ENCODE measurements around the gene CLDN11. TPM values are rescaled to one million over a fixed set of nuclear protein-coding genes. Genes with fewer than 3 reads are reported as not detected.

The CLDN11 gene
- total RNA-seq, 2 experiments from 2014 or later, result 0.32 to 0.34 TPM

- Histone ChIP-seq H3K9me2 (ENCODE audit: insufficient read depth, low read length) (no peaks in the 10 kb centered on the region), H3K79me2 (ENCODE audit: insufficient read depth, low read depth, low read length) (no peaks in the 10 kb centered on the region), H3K36me3 (ENCODE audit: insufficient read depth, low read length) (no peaks in the 10 kb centered on the region), H4K20me1 (ENCODE audit: insufficient read depth, low read length) (no peaks in the 10 kb centered on the region), H3K4me3 (ENCODE audit: low read depth, low read length, poor library complexity, severe bottlenecking) (no peak overlapping the region), H3K27ac (ENCODE audit: low read depth, low read length, poor library complexity, severe bottlenecking) (no peak overlapping the region), H3K4me1 (ENCODE audit: insufficient read depth, low read length, poor library complexity, severe bottlenecking) (no peaks in the 10 kb centered on the region), H3K9me3 (ENCODE audit: low read length) (no peaks in the 10 kb centered on the region), H2AFZ (ENCODE audit: low read length) (no peak overlapping the region), H3K4me2 (ENCODE audit: low read length) (no peak overlapping the region)
- no TSS peak for BruUV-seq (replicated peaks)
- POLR2A ChIA-PET, result interaction anchor here (0.7 kb wide), 1 partner anchor 181 kb away, joined by 4 read pairs; no protein-coding TSS in a partner anchor
- DNase-seq (ENCODE audit: low spot score), result no peak
- CTCF ChIA-PET (ENCODE audit: unreplicated experiment), result no interaction called here
- intact Hi-C loops (cut with micrococcal nuclease; ENCODE audit: unreplicated experiment), result no loop called here
- TF ChIP-seq EZH2phosphoT487 (IDR thresholded peaks at IDR 0.05; ENCODE audit: borderline replicate concordance, low read depth, low read length), result no peak
- TF ChIP-seq, protein P1, sequence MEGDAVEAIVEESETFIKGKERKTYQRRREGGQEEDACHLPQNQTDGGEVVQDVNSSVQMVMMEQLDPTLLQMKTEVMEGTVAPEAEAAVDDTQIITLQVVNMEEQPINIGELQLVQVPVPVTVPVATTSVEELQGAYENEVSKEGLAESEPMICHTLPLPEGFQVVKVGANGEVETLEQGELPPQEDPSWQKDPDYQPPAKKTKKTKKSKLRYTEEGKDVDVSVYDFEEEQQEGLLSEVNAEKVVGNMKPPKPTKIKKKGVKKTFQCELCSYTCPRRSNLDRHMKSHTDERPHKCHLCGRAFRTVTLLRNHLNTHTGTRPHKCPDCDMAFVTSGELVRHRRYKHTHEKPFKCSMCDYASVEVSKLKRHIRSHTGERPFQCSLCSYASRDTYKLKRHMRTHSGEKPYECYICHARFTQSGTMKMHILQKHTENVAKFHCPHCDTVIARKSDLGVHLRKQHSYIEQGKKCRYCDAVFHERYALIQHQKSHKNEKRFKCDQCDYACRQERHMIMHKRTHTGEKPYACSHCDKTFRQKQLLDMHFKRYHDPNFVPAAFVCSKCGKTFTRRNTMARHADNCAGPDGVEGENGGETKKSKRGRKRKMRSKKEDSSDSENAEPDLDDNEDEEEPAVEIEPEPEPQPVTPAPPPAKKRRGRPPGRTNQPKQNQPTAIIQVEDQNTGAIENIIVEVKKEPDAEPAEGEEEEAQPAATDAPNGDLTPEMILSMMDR (conservative IDR thresholded peaks at IDR 0.05; ENCODE audit: low read length), result no peak
Observed at GRCh38 chr3:170423001-170423615, 4.4 kb downstream of the CLDN11 start.

- no peak overlapping the region for H3K4me3 ChIP-seq (ENCODE audit: low read depth, low read length, poor library complexity, severe bottlenecking)
- no peak for TF ChIP-seq EZH2phosphoT487 (IDR thresholded peaks at IDR 0.05; ENCODE audit: borderline replicate concordance, low read depth, low read length)
- TF ChIP-seq, protein P1 (conservative IDR thresholded peaks at IDR 0.05; ENCODE audit: low read length), result no peak
- ChIA-PET CTCF (ENCODE audit: unreplicated experiment) (no interaction called here), POLR2A (no interaction called here)
- no peaks in the 10 kb centered on the region for H3K79me2 ChIP-seq (ENCODE audit: insufficient read depth, low read depth, low read length)
- no peak overlapping the region for H3K4me2 ChIP-seq (ENCODE audit: low read length)
- no peaks in the 10 kb centered on the region for H3K36me3 ChIP-seq (ENCODE audit: insufficient read depth, low read length)
- H3K4me1 ChIP-seq (ENCODE audit: insufficient read depth, low read length, poor library complexity, severe bottlenecking), result no peaks in the 10 kb centered on the region
- no peaks in the 10 kb centered on the region for H4K20me1 ChIP-seq (ENCODE audit: insufficient read depth, low read length)
- no peak overlapping the region for H2AFZ ChIP-seq (ENCODE audit: low read length)
- no TSS peak for BruUV-seq (replicated peaks)
- no peaks in the 10 kb centered on the region for H3K9me3 ChIP-seq (ENCODE audit: low read length)
- intact Hi-C loops (cut with micrococcal nuclease; ENCODE audit: unreplicated experiment), result no loop called here
- H3K9me2 ChIP-seq (ENCODE audit: insufficient read depth, low read length), result no peaks in the 10 kb centered on the region
- H3K27ac ChIP-seq (ENCODE audit: low read depth, low read length, poor library complexity, severe bottlenecking), result no peak overlapping the region
- DNase-seq (ENCODE audit: low spot score), result no peak
Observed at GRCh38 chr3:170424879-170425278, 6.2 kb downstream of the CLDN11 start.

DNA sequence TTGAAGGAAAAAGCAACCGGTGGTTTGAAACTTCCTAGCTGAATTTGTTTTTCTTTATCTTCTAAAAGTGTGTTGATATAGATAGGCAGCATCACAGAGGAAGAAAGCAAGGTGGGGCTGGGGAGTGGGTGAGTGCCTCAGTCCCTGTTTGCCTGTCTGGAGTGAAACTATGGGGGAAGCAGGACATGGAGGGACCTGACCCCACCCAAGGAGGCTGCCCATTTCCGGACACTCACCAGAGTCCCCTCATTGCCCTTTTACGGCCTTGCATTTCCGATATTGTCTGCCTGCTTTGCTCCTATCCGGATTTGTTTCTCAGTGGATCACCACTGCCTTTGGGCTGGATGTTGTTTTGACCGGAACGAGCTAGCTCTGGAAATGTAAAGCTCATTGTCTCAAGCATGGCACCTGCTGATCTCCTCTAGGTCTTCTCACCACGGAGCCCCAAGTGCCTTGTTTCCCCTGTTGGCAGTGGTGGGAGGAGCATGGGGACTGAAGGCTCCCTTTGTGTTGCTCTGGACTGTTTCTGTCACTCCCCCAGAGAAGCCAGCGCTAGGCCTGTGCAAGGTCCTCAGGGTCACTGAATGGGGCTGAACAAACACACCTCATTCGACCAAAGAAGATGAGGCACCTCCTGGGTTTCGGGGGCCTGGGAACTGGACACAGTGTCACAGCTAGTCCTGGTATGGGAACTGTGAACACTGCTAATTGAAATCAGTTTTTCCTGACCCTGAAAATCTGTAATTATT, 7.0 kb downstream of the CLDN11 start:
- Histone ChIP-seq H4K20me1 (ENCODE audit: insufficient read depth, low read length) (no peaks in the 10 kb centered on the region), H2AFZ (ENCODE audit: low read length) (no peak overlapping the region), H3K27ac (ENCODE audit: low read depth, low read length, poor library complexity, severe bottlenecking) (no peak overlapping the region), H3K79me2 (ENCODE audit: insufficient read depth, low read depth, low read length) (no peaks in the 10 kb centered on the region), H3K36me3 (ENCODE audit: insufficient read depth, low read length) (no peaks in the 10 kb centered on the region), H3K4me2 (ENCODE audit: low read length) (no peak overlapping the region), H3K4me3 (ENCODE audit: low read depth, low read length, poor library complexity, severe bottlenecking) (no peak overlapping the region), H3K9me3 (ENCODE audit: low read length) (no peaks in the 10 kb centered on the region), H3K9me2 (ENCODE audit: insufficient read depth, low read length) (no peaks in the 10 kb centered on the region), H3K4me1 (ENCODE audit: insufficient read depth, low read length, poor library complexity, severe bottlenecking) (no peaks in the 10 kb centered on the region)
- ChIA-PET CTCF (ENCODE audit: unreplicated experiment) (no interaction called here), POLR2A (no interaction called here)
- no peak for DNase-seq (ENCODE audit: low spot score)
- BruUV-seq (replicated peaks), result no TSS peak
- TF ChIP-seq, protein P1 (conservative IDR thresholded peaks at IDR 0.05; ENCODE audit: low read length), result no peak
- TF ChIP-seq EZH2phosphoT487 (IDR thresholded peaks at IDR 0.05; ENCODE audit: borderline replicate concordance, low read depth, low read length), result no peak
- intact Hi-C loops (cut with micrococcal nuclease; ENCODE audit: unreplicated experiment), result no loop called here

Measured in OCI-LY7 (cell line).